T-cell (primary cell): ENCODE measurements around the gene FBXO33. TPM values are rescaled to one million over a fixed set of nuclear protein-coding genes. Genes with fewer than 3 reads are reported as not detected.
"Not testable (repeated sequence)": the region's sequence is repeated elsewhere in the genome, so short reads cannot be mapped to it uniquely, and the experiment has no call there.

Source experiments
- ATAC-seq, 4 experiments: fragments of 200-7000 bp in 3 of 4; fragments of 150-1000 bp in 1 of 4; cut with Tn5 transposase; replicated peaks in 1 of 4; 1 replicate in 3 of 4; 2 replicates in 1 of 4; pipeline ENCODE4 v1.10.0; 2021; ENCODE audit warnings: moderate library complexity in 3 of 4, mild to moderate bottlenecking in 2 of 4, moderate number of reproducible peaks in 1 of 4
- CTCF ChIA-PET, 2 donors: fragments of 300-600 bp; sonication (Branson Sonifier 250); formaldehyde crosslinking; loops; one replicate each; lab custom pipeline; 2022; ENCODE audit warnings: antibody characterized with exemption in 2 of 2; lab: Charles Lee
- POLR2A ChIA-PET, 2 donors: fragments of 300-600 bp; sonication (Branson Sonifier 250); formaldehyde crosslinking; loops; one replicate each; lab custom pipeline; 2022; ENCODE audit warnings: antibody characterized with exemption in 2 of 2; lab: Charles Lee
- DNase-seq, 35 experiments: peaks; one replicate each; pipeline versions ENCODE4 v3.0.0 to v3.0.0-alpha.2; 2013 to 2023
- H3K27ac ChIP-seq: one replicate; pipeline ENCODE4 v1.5.1; 2013; ENCODE audit warnings: low read length
- H3K27me3 ChIP-seq, 2 experiments: replicated peaks in 1 of 2; 1 replicate in 1 of 2; 2 replicates in 1 of 2; pipeline versions ENCODE4 v1.6.1 to v1.7.0; 2013; ENCODE audit warnings: low read length in 1 of 2, mixed read lengths in 1 of 2; ENCODE audit not compliant: control insufficient read depth in 2 of 2, insufficient read depth in 2 of 2; ENCODE audit errors: extremely low read depth in 1 of 2
- H3K36me3 ChIP-seq, 2 donors: 1 replicate in 1 of 2; 2 replicates in 1 of 2; pipeline versions ENCODE4 v1.6.1 to v1.7.0; 2013; ENCODE audit warnings: low read length in 1 of 2; ENCODE audit not compliant: control insufficient read depth in 2 of 2, insufficient read depth in 1 of 2; ENCODE audit errors: extremely low read depth in 1 of 2
- H3K4me1 ChIP-seq, 2 experiments: 1 replicate in 1 of 2; 2 replicates in 1 of 2; pipeline versions ENCODE4 v1.6.1 to v1.7.0; 2013; ENCODE audit warnings: low read length in 2 of 2, mixed read lengths in 1 of 2; ENCODE audit not compliant: insufficient read depth in 2 of 2, control insufficient read depth in 1 of 2; ENCODE audit errors: extremely low read depth in 1 of 2
- H3K4me3 ChIP-seq, 2 donors: 1 replicate in 1 of 2; 2 replicates in 1 of 2; pipeline versions ENCODE4 v1.5.1 to v1.7.0; 2013; ENCODE audit warnings: mild to moderate bottlenecking in 2 of 2, low read length in 1 of 2, moderate library complexity in 1 of 2; ENCODE audit not compliant: control insufficient read depth in 1 of 2; ENCODE audit errors: extremely low read depth in 1 of 2
- H3K9me3 ChIP-seq: 2 replicates; pipeline ENCODE4 v1.7.0; 2013
- H3K27ac Mint-ChIP-seq, 2 donors: one replicate each; pipeline ENCODE4 v1.8.0; 2020 to 2021; ENCODE audit warnings: mild to moderate bottlenecking in 2 of 2, mixed read lengths in 2 of 2
- H3K27me3 Mint-ChIP-seq, 2 donors: one replicate each; pipeline ENCODE4 v1.8.0; 2021 to 2022; ENCODE audit warnings: mixed read lengths in 2 of 2
- H3K36me3 Mint-ChIP-seq: one replicate; pipeline ENCODE4 v1.8.0; 2021; ENCODE audit warnings: mixed read lengths
- H3K4me1 Mint-ChIP-seq, 3 donors: one replicate each; pipeline ENCODE4 v1.8.0; 2020 to 2022; ENCODE audit warnings: mixed read lengths in 3 of 3, mild to moderate bottlenecking in 1 of 3
- H3K4me3 Mint-ChIP-seq, 3 donors: one replicate each; pipeline ENCODE4 v1.8.0; 2020 to 2022; ENCODE audit warnings: mild to moderate bottlenecking in 3 of 3, mixed read lengths in 3 of 3, moderate library complexity in 3 of 3
- H3K9me3 Mint-ChIP-seq, 3 donors: one replicate each; pipeline ENCODE4 v1.8.0; 2020 to 2022; ENCODE audit warnings: mixed read lengths in 3 of 3
- WGBS: methylation state at CpG from one replicate; pipeline ENCODE4 v1.1.5; 2013; ENCODE audit warnings: missing lambda C conversion rate; ENCODE audit not compliant: insufficient coverage; 5-methylcytosine and 5-hydroxymethylcytosine counted together
- total RNA-seq, 35 experiments: library from RNA in 6 of 35; stranded (reverse) in 6 of 35; fragments of 120-200 nt in 1 of 35; gene quantifications; one replicate each; pipeline versions ENCODE4 v1.2.1 to v1.2.4 and lab custom pipeline; 2013 to 2026

Gene FBXO33
- total RNA-seq, 5 donors from 2014 or later (not counting 1 experiment from before 2014, with no cell fraction given), result 22.5 to 64.0 (median 28.4) TPM

- no peak for DNase-seq
- H3K27ac ChIP-seq, result no peak overlapping the region
- Mint-ChIP-seq H3K27ac (no peak overlapping the region), H3K9me3 (peaks cover 4 to 33% (median 18%) of the 10 kb centered on the region in 3 donors), H3K27me3 (no peaks in the 10 kb centered on the region), H3K36me3 (peaks cover 63% of the 10 kb centered on the region), H3K4me1 (peaks cover 0 to 5% (median 2%) of the 10 kb centered on the region in 3 donors), H3K4me3 (no peak overlapping the region)
- no peaks in the 10 kb centered on the region for H3K4me1 ChIP-seq
- ChIA-PET POLR2A (no interaction called here), CTCF (no interaction called here)
- no peak for ATAC-seq
- no peaks in the 10 kb centered on the region for H3K9me3 ChIP-seq
- H3K36me3 ChIP-seq, result peaks cover 0 to 13% of the 10 kb centered on the region in 2 donors
- H3K27me3 ChIP-seq, result no peaks in the 10 kb centered on the region
- no peak overlapping the region for H3K4me3 ChIP-seq
- WGBS, result no CpG with 5 or more reads among the region's 1 CpG
These were observed 66.9 kb downstream of the FBXO33 start for GRCh38 chr14:39365354-39365753.

- H3K4me3 ChIP-seq, result no peak overlapping the region
- Mint-ChIP-seq H3K27ac (no peak overlapping the region), H3K36me3 (peaks cover 67% of the 10 kb centered on the region), H3K4me3 (no peak overlapping the region), H3K9me3 (peaks cover 4 to 35% (median 18%) of the 10 kb centered on the region in 3 donors), H3K4me1 (peaks cover 2 to 7% (median 3%) of the 10 kb centered on the region in 3 donors), H3K27me3 (no peaks in the 10 kb centered on the region)
- H3K27me3 ChIP-seq, result no peaks in the 10 kb centered on the region
- ChIA-PET POLR2A (no interaction called here), CTCF (no interaction called here)
- H3K9me3 ChIP-seq, result no peaks in the 10 kb centered on the region
- H3K4me1 ChIP-seq, result no peaks in the 10 kb centered on the region
- no peak for DNase-seq
- peaks cover 0 to 9% of the 10 kb centered on the region in 2 donors for H3K36me3 ChIP-seq
- ATAC-seq, result no peak
- H3K27ac ChIP-seq, result no peak overlapping the region
- WGBS, result no CpG with 5 or more reads among the region's 1 CpG
These were observed 67.7 kb downstream of the FBXO33 start for GRCh38 chr14:39364509-39364908.

GRCh38 chr14:39361556-39361955, 70.7 kb downstream of the FBXO33 start:
- H3K36me3 ChIP-seq, H3K9me3 ChIP-seq, CTCF ChIA-PET, H3K4me1 ChIP-seq, H3K4me3 Mint-ChIP-seq, DNase-seq, H3K27ac Mint-ChIP-seq, H3K27me3 Mint-ChIP-seq, POLR2A ChIA-PET, H3K27me3 ChIP-seq, ATAC-seq, H3K4me3 ChIP-seq, H3K27ac ChIP-seq: not testable (repeated sequence)
- H3K4me1 Mint-ChIP-seq, result peaks cover 5 to 16% (median 13%) of the 10 kb centered on the region in 3 donors
- peaks cover 4 to 35% (median 18%) of the 10 kb centered on the region in 3 donors for H3K9me3 Mint-ChIP-seq
- WGBS, result 100% methylated on average over 2 of the region's 5 CpGs
- H3K36me3 Mint-ChIP-seq, result peaks cover 94% of the 10 kb centered on the region

- no peak overlapping the region for H3K27ac Mint-ChIP-seq
- ChIA-PET POLR2A (interaction anchor here in 1 of 2 donors (0.6 kb wide), 1 partner anchor 74 kb away, joined by 3 read pairs; no protein-coding TSS in a partner anchor), CTCF (interaction anchor here in 1 of 2 donors (0.7 kb wide), 1 partner anchor 10 kb away, joined by 3 read pairs; no protein-coding TSS in a partner anchor)
- peaks cover 0 to 5% of the 10 kb centered on the region in 2 donors for H3K36me3 ChIP-seq
- H3K9me3 ChIP-seq, result no peaks in the 10 kb centered on the region
- no peak overlapping the region for H3K4me3 ChIP-seq
- H3K4me1 Mint-ChIP-seq, result peaks cover 6 to 25% (median 18%) of the 10 kb centered on the region in 3 donors
- H3K27me3 Mint-ChIP-seq, result no peaks in the 10 kb centered on the region
- peaks cover 4 to 28% (median 18%) of the 10 kb centered on the region in 3 donors for H3K9me3 Mint-ChIP-seq
- ATAC-seq, result no peak
- no peaks in the 10 kb centered on the region for H3K4me1 ChIP-seq
- H3K4me3 Mint-ChIP-seq, result no peak overlapping the region
- H3K27me3 ChIP-seq, result no peaks in the 10 kb centered on the region
- DNase-seq, result no peak
- no peak overlapping the region for H3K27ac ChIP-seq
- H3K36me3 Mint-ChIP-seq, result peaks cover 93% of the 10 kb centered on the region
These were observed 71.9 kb downstream of the FBXO33 start for GRCh38 chr14:39360316-39360715.

GRCh38 chr14:39359069-39359468, 73.2 kb downstream of the FBXO33 start:
- Mint-ChIP-seq H3K9me3 (peaks cover 0 to 19% (median 15%) of the 10 kb centered on the region in 3 donors), H3K36me3 (peaks cover 93% of the 10 kb centered on the region), H3K4me1 (peaks cover 6 to 25% (median 21%) of the 10 kb centered on the region in 3 donors)
- H3K27ac ChIP-seq, H3K27me3 ChIP-seq, H3K4me1 ChIP-seq, POLR2A ChIA-PET, H3K4me3 Mint-ChIP-seq, H3K4me3 ChIP-seq, H3K36me3 ChIP-seq, H3K27ac Mint-ChIP-seq, H3K27me3 Mint-ChIP-seq, CTCF ChIA-PET, DNase-seq, ATAC-seq, H3K9me3 ChIP-seq: not testable (repeated sequence)
- 90% methylated on average over 6 of the region's 10 CpGs for WGBS

- Mint-ChIP-seq H3K27ac (no peak overlapping the region), H3K9me3 (peaks cover 7 to 10% (median 7%) of the 10 kb centered on the region in 3 donors), H3K4me1 (peaks cover 3 to 18% (median 11%) of the 10 kb centered on the region in 3 donors), H3K4me3 (no peak overlapping the region), H3K36me3 (peaks cover 70% of the 10 kb centered on the region), H3K27me3 (no peaks in the 10 kb centered on the region)
- no peak overlapping the region for H3K4me3 ChIP-seq
- no peaks in the 10 kb centered on the region for H3K4me1 ChIP-seq
- H3K27me3 ChIP-seq, result no peaks in the 10 kb centered on the region
- peaks cover 0 to 24% of the 10 kb centered on the region in 2 donors for H3K36me3 ChIP-seq
- no peak overlapping the region for H3K27ac ChIP-seq
- 90% methylated on average over 6 of the region's 9 CpGs for WGBS
- CTCF ChIA-PET, result no interaction called here
- ATAC-seq (no peak), DNase-seq (no peak)
- no peaks in the 10 kb centered on the region for H3K9me3 ChIP-seq
- POLR2A ChIA-PET, result no interaction called here
These were observed 80.5 kb downstream of the FBXO33 start for GRCh38 chr14:39351708-39352107.
